ENCODE results near the gene EFEMP2.

EFEMP2 gene

GRCh38 chr11:65918211-65919140 lies 45.9 kb upstream of the EFEMP2 start, which contains the start of gene C11orf68:
C11orf68 (minus strand) TSS chr11:65919062; CDS start chr11:65919031, 31 bp downstream.
- no peak for TF ChIP-seq CTCF (conservative IDR thresholded peaks at IDR 0.05; ENCODE audit: low read depth, low read length)
- H3K4me3 ChIP-seq (ENCODE audit: low read depth, low read length): peak within 1 kb of the TSS; percentile 88

GRCh38 chr11:65917434-65918210 lies 45.0 kb upstream of the EFEMP2 start:
- TF ChIP-seq CTCF (conservative IDR thresholded peaks at IDR 0.05; ENCODE audit: low read depth, low read length): no peak
- peak overlapping the region; percentile 88 for H3K4me3 ChIP-seq (ENCODE audit: low read depth, low read length)
- DNase-seq (ENCODE audit: low read depth): no peak

More at GRCh38 chr11:65918211-65919140, 45.9 kb upstream of the EFEMP2 start, which contains the start of gene C11orf68:
- DNase-seq (ENCODE audit: low read depth): peak; percentile 40

GRCh38 chr11:65917077-65917433 lies 44.5 kb upstream of the EFEMP2 start:
- H3K4me3 ChIP-seq (ENCODE audit: low read depth, low read length): peak overlapping the region; percentile 88
- TF ChIP-seq CTCF (conservative IDR thresholded peaks at IDR 0.05; ENCODE audit: low read depth, low read length): no peak
- no peak for DNase-seq (ENCODE audit: low read depth)

GRCh38 chr11:65916391-65916790 lies 43.8 kb upstream of the EFEMP2 start:
- no peak for DNase-seq (ENCODE audit: low read depth)
- TF ChIP-seq CTCF (conservative IDR thresholded peaks at IDR 0.05; ENCODE audit: low read depth, low read length): no peak
- H3K4me3 ChIP-seq (ENCODE audit: low read depth, low read length): no peak overlapping the region

- H3K4me3 ChIP-seq (ENCODE audit: low read depth, low read length): peak overlapping the region; percentile 6
- TF ChIP-seq CTCF (conservative IDR thresholded peaks at IDR 0.05; ENCODE audit: low read depth, low read length): no peak
- DNase-seq (ENCODE audit: low read depth): peak; percentile 97
These were observed 43.2 kb upstream of the EFEMP2 start for GRCh38 chr11:65915821-65916251.

DNA sequence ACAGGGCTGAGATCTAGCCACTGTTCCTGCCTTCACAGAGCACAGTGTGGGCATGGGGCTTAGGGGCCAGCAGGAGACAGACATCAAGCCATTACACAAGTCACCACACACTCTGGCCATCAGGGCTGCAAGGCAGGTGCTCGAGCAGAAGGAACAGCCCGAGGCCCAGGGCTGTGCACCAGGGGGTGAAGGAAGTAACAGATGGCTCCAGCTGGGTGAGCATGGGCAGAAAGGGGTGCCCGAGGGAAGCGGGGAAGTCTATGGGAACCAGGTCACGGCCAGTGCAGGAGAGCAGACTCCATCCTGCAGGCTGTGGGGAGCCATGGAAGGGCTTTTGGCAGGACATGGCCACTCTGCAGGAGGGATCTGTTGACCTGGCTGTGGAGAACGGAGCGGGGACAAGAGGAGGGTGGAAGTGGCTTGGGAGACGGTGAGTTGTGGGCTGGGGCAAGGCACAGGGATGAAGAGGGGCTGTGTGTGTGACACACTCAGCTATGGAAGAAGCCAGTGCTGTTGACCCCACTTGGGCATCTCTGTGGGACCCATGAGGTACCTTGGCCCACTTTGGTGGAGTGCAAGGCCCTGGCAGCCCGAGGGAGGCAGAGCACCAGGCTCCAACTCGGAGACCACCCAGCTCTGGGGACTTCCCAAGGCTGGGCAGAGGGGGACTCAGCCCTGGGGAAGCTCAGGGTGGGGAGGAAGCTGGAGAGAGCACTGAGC lies 42.7 kb upstream of the EFEMP2 start:
- no peak for TF ChIP-seq CTCF (conservative IDR thresholded peaks at IDR 0.05; ENCODE audit: low read depth, low read length)
- peak overlapping the region; percentile 13 for H3K4me3 ChIP-seq (ENCODE audit: low read depth, low read length)
- DNase-seq (ENCODE audit: low read depth): no peak

Data from choroid plexus epithelial cell (primary cell).